Suppressor macrophage (primary cell): ENCODE data around the gene UCP3.

ENCODE experiments used
- DNase-seq, 4 experiments: peaks; one replicate each; pipeline ENCODE4 v3.0.0-alpha.2; 2020 to 2022
- total RNA-seq, 17 experiments: gene quantifications; one replicate each; lab custom pipeline; 2026; ENCODE audit warnings: mixed read lengths in 6 of 17, inconsistent platforms in 3 of 17; lab: John Stamatoyannopoulos, UW

UCP3 gene, protein sequence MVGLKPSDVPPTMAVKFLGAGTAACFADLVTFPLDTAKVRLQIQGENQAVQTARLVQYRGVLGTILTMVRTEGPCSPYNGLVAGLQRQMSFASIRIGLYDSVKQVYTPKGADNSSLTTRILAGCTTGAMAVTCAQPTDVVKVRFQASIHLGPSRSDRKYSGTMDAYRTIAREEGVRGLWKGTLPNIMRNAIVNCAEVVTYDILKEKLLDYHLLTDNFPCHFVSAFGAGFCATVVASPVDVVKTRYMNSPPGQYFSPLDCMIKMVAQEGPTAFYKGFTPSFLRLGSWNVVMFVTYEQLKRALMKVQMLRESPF
- 0.08 to 4.4 (median 1.4) reads per million in 17 experiments for total RNA-seq

GRCh38 chr11:74008373-74009229 lies at the start of gene UCP3:
Gene UCP3 (minus strand): TSS chr11:74009085. CDS start chr11:74007042, 2,043 bp downstream.
- DNase-seq = no peak

GRCh38 chr11:74057249-74058151 lies 48.6 kb upstream of the UCP3 start:
- DNase-seq = no peak

GRCh38 chr11:74055938-74056337 lies 47.1 kb upstream of the UCP3 start:
- peak in 1 of 4 experiments; percentile 10 for DNase-seq

DNA sequence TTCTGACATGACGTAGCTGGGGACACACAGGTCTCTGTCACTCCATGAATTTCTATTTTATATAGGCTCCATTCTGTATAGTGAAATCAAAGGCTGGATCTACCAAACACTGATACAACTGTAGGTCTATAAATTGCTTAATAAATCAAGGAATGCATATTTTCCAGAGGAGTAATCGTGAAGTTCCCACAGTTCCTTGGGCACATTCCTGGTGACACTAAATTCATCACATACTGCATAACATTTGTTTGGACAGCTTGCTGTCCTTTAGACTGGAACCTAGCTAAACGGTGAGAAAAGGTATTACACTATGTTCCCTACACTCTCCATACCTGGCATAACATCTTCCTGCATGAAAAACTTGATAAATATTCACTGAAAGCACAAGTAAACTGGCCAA lies 41.6 kb upstream of the UCP3 start:
- DNase-seq = no peak

GRCh38 chr11:74048993-74049392 lies 40.1 kb upstream of the UCP3 start:
- no peak for DNase-seq

DNA sequence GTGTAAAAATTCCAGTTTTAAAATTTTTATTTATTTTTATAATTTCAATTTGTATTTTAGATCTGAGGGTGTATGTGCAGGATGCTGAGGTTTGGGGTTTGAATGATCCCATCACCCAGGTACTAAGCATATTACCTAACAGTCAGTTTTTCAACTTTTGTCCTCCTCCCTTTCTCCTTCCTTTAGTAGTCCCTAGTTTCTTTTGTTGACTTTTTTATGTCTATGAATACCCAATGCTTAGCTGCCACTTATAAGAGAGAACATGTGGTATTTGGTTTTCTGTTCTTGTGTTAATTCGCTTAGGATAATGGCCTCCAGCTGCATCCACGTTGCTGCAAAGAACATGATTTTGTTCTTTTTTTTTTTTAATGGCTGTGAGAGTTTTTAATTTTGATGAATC lies 35.7 kb upstream of the UCP3 start:
- no peak for DNase-seq

- DNase-seq = no peak
Observed at GRCh38 chr11:74043450-74043849, 34.6 kb upstream of the UCP3 start.

DNA sequence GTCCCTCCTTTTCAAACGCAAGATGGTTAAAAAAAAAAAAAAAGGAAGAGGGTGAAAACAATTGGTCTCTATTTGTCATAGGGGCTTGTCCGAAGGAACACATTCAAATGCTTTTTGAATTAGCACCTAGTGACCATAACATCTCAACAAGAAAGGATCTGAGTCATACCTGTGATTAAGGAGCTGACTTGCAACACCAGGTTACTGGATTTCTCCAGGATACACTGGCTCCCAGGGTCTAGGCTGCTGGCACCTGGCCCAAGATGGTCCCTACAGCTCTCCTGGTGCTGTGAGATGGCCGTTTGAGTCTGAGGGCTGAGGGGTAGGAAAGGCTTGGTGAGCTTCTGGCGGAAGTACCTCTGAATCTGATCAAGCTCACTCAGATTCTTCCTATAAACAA lies 28.4 kb upstream of the UCP3 start:
- DNase-seq = no peak

- DNase-seq = no peak
Observed at GRCh38 chr11:74035264-74035663, 26.4 kb upstream of the UCP3 start.

DNA sequence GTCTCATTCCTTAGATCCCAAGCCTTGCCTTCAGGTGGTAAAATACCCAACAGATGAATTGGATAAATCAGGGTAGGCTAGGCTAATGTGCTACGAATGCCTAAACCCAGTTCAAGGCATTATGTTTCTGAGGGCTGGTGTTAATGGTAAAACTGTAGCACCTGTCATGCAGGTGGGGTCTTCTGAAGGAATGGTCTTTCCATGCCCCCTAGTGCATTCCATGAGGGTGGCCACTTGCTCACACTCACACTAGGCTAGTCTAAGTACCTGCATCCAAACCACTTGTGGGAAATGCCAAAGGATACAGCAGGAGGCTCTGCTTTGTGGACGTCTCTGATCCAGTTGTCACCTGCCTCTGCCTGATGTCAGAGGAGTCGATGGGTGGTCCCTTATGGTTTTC lies 24.2 kb upstream of the UCP3 start:
- DNase-seq = no peak

- no peak for DNase-seq
Observed at GRCh38 chr11:74030723-74031676, 22.1 kb upstream of the UCP3 start.

- peak; percentile 63 to 85 (median 77) for DNase-seq
Observed at GRCh38 chr11:74025467-74026166, 16.7 kb upstream of the UCP3 start.

DNA sequence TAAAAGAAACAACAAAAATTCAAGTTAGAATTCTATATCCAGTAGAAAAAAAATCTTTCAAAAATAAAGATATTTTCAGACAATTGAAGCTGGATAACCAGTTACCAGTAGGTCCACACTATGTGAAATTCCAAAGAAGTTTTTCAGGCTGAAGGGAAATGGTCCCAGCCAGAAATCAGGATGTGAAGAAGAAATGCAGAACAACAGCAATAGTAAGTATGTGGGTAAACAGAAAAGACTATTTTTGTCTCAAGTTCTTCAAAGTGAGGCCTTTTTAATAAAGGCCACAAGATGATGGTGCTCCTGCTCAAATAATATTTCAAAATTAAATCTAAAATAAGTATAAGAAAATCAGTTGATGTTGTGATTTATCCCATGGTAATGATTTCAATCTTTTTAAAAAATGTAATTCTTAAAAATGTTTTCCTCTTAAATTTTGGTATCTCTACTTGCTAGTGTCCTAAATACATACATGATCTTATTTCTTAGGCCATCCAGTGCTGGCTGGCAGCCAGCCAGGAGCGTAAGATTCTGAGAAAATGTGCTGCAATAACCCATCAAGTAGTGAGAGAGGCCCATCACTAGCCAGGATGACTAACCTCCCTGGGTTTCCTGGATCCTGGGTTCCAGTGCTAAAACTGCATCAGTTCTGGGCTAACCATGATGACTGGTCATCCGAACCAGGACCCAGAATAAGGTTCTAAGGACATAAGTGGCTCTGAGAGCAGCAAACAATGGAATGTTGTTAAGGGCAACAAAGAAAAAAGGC lies 15.6 kb upstream of the UCP3 start:
- DNase-seq = peak; percentile 70 to 80 (median 72)

DNA sequence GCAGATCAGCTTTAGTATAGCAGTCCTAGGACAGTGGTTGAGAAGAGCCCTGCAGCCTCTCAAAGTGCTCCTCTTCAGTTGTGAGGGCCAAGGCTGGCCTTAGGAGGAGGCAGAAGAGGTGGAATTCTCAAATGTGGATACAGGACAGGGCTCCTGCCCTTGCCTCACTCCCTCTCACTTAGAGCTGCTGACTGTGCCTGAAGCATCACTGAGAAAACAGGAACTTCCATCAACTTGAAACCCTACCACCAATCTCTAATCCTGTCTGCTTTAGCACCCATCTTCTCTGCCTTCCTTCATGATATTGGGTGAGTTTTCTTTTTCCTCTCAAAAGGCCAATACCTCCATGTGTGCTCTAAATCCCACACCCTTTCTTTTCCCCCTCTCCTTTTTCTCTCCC lies 14.4 kb upstream of the UCP3 start:
- DNase-seq = peak; percentile 58 to 82 (median 74)

DNA sequence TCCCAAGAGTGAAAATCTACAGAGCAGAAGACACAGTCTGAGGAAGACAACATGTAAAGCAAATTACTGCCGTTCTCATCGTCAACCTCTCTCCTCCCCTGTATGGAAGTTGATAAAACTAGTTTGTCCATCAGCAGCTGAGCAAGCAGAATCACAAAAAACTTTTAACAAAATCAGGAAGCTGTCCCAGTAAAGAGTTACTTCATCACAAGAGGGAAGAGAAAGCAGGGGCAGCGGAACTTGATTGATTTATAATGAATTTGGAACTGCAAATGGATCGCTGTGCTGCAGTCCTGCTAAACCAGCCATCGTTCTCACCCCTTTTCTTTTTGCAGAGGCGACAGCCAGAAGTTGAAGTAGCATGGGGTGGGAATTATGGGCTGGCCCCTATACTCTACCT lies 13.7 kb upstream of the UCP3 start:
- DNase-seq = peak; percentile 63 to 89 (median 75)

GRCh38 chr11:74021998-74022397 lies 13.1 kb upstream of the UCP3 start:
- DNase-seq = no peak

- DNase-seq = peak; percentile 74 to 92 (median 84)
Observed at GRCh38 chr11:74020539-74020938, 11.7 kb upstream of the UCP3 start.

GRCh38 chr11:74019860-74020259 lies 11.0 kb upstream of the UCP3 start:
- DNase-seq = peak; percentile 72 to 87 (median 82)

DNA sequence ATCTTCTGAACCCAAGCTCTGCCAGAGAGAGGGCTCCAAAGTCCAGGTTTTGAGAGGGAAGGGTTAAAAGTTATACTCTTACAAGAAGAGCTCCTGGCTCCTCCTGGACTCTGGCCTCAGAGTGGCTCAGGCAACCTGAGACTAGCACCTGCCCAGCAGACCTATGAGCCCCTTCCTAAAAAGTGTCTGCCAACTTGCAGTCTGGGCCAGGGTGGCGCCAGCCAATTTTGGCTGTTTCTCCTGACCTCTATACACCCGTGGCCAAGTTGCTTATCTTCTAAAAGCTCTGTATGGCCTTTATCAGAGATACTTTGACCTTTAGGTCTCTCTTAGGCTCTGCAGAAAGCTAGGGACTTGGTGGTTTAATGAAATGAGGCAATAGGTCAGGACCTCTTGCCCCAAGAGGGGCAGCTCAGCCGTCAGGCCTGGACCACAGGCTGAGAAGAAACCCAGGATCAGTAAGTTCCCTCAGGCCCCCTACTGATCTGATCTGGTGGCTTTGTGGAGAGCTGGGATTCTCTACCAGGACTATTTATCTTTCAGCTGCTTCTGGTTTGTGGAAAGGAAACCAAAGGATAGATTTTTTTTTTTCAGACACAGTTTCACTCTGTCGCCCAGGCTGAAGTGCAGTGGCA lies 10.3 kb upstream of the UCP3 start:
- DNase-seq = peak; percentile 48 to 77 (median 63)
